ENCODE results near the gene C1R.

Gene C1R

GRCh38 chr12:7096006-7096932 is 4.0 kb upstream of the C1R start:
- DNase-seq = no peak

- no peak for DNase-seq
Observed at GRCh38 chr12:7093892-7094291, 1.6 kb upstream of the C1R start.

DNA sequence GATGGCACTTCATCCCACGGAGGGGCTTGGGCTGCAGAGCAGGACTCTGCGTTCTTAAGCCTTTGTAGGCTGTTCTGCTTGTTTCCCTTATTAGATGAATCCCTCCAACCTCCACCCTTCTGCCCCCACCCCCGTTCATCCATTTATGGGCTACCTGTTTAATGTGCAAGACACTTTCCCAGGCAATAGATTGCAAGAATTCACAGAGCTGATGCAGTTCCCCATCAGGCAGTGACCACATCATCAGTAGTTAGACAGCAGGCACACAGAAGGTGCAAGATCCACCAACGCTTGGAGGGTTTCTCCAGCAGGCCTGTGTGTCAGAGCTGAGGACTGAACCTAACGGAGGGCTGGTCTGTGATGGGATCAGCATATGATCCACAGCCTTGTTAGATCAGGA is 1.2 kb upstream of the C1R start:
- DNase-seq = no peak

GRCh38 chr12:7092986-7093460 is 778 bp upstream of the C1R start:
- no peak for DNase-seq

DNA sequence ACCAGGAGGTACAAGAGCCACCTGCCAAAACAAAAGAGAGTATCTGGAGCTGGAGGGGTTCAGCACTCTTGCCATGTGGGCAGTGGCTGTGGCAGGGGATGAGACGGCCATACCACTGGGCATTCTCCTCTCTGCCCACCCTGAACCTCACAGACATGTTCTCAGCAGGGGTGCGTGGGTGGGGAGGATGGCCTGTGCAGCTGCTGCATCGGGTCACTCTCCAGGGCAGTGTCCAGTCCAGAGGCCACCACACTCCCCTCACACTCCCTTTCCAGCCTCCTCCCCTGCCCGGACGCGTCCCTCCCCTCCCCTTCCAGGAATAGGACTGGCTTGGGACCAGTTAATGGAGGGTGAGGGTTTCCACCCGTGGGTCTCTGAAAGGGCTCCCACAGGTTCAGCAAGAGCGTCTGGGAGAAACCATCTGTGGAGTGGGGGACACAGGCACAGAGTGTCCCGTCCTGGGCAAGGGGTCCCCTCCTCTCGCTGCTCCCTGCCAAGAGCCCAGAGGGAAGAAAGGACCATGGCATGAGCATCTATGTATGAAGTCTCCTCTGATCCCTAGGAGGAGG is 501 bp downstream of the C1R start:
- DNase-seq = no peak

DNA sequence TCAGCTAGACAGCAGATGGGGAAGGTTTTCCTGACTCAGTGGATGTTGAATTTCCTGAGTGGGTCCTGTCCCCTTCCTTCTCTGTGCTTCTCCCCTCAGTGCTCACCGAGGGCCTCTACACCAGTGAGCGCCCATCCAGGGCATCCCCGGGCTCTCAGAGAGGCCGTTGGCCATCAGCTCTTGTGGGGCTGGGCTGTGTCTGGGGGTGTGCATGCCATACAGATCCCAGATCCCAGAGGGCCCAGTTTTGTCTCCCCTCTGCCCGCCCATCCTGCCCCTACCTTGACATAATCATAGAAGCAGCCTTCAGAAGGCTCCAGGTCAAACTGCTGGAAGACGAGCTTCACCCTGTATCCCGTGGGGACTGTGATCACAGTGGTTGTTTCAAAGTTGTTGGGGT is 1.1 kb downstream of the C1R start:
- no peak for DNase-seq

DNA sequence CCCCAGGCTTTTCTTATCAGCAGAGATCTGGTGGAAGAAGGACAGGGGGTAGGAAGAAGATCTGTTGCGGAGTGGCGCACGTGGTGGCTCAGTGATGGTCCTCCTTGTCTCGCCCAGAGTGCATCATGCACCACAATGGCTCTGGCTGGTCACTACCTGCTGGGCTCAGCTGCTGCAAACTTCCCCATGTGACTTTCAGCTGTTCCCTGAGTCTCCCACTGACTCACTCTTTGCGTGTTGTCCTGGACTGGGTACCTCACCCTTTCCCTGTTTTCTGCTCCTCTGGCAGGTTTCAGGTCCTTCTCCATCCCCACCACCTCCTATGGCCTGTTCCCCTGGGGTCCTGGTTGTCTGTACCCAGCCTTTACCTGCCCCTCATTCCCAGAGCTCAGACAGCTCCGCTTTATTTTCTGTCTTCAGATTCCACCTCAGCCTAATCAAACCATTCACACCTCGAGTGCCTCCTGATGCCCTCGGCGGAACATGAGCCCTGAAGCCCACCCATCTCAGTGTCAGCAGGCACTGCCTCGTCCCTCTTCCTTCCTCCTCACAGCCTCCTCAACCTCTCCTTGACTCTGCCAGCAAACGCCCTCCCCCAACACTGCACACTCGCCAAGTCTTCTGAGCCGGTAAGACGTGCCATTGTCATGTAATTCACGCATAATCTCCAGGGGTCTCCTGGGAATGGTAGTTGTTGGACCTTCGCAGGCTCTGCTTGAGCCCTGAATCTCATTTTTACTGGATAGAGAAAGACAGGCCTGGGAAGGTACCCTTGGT is 1.8 kb downstream of the C1R start:
- no peak for DNase-seq

GRCh38 chr12:7089196-7089871 is 2.9 kb downstream of the C1R start:
- no peak for DNase-seq

DNA sequence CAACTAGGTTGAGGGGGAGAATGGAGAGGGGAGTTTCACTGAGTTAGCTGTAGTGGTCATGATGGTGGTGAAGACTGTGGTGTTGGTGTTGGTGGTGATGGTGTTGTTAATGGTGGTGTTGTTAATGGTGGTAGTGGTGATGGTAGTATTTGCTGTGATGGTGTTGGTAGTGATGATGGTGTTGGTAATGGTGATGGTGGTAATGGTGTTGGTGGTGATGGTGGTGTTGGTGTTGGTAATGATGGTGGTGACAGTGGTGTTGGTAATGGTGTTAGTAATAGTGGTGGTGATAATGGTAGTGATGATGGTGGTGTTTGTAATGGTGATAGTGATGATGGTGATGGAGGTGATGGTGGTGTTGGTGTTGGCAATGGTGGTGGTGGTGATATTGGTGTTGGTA is 9.1 kb downstream of the C1R start:
- DNase-seq = no peak

DNA sequence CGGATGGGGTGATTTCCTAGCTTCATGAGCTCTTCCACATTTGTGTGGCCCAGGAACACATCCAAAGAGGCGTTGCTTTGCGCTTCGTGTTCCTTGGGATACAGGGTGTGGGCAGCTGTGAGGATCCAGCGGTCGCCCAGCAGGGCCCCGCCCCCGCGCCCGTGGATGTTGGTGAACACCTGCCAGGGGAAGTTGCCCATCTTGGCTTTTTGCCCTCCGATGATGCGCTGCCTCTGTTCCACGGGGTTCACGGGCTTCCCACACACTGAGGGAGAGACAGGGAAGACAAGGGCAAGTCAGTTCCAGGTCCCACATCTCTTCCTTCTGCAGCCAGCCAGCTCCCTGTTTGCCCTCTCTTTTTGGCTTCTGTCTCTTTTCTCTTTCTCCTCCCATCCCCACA is 11.2 kb downstream of the C1R start:
- no peak for DNase-seq

DNA sequence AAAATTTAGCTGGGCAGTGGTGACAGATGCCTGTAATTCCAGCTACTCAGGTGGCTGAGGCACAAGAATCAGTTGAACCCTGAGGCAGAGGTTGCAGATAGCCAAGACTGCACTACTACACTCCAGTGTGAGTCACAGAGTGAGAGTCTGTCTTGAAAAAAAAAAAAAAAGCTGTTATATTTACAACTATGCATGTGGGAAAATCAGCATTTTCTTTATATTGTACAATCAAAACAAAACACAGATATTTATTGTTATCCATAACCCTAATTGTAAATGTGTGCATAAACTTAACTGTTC is 12.5 kb downstream of the C1R start:
- DNase-seq = no peak

GRCh38 chr12:7078163-7078562 is 14.1 kb downstream of the C1R start:
- DNase-seq = no peak

DNA sequence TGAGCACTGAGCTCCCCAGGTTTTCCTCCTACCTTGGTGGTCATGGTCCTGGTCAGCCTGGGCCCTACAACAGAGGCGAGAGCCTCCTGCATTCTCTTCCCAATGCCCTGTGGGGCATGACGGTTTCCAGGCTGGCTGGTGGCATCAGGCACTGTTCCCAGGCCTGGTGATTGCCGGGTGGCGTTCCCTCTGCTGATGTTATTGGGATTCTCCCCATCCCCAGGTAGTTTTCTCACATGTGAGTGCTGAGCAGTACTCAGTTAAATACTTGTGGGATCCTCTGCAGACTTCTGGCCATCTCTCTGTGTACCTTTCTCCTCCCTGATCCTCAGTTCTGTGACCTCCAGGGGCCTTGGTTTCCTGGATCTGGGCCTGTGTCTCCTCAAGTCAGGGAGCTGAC is 15.8 kb downstream of the C1R start:
- no peak for DNase-seq

DNA sequence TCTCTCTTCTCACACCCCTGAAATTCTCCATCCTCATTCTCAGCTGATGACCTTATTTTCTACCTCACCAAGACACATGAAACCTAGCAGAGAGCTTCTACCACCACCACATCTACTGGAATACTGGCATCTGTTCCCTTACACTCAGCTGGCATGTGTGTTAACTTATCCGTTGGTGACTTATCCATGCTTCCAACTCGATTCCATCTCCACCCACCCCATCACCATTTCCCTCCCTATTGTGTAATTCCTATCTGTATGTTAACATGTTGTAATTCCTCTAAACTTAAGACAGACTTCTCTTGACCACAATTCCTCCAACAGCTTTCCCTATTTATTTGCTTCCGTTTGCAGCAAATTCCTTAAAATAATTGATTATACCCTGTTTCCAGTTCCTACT is 16.3 kb downstream of the C1R start:
- no peak for DNase-seq

- no peak for DNase-seq
Observed at GRCh38 chr12:7075518-7075917, 16.7 kb downstream of the C1R start.

- DNase-seq = no peak
Observed at GRCh38 chr12:7073946-7074345, 18.3 kb downstream of the C1R start.

DNA sequence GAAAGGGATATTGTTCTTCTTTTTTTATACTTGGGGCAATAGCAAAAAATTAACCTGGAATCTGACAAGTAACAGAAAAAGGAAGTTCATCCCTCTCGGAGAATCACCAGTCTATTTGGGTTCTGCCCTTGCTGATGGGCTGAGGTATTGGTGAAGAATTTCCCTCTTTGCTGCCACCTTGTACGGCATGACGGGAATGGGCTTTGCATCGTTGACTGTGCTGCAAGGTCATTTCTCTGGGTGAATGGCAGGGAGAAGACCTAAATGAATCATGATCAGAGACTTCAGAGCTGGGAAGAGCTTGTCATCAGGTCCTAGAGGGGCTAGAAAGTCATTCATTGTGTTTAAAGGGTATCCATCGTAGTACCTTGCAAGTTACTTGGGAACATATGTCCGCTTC is 19.7 kb downstream of the C1R start:
- no peak for DNase-seq

- DNase-seq = no peak
Observed at GRCh38 chr12:7072035-7072434, 20.2 kb downstream of the C1R start.

DNA sequence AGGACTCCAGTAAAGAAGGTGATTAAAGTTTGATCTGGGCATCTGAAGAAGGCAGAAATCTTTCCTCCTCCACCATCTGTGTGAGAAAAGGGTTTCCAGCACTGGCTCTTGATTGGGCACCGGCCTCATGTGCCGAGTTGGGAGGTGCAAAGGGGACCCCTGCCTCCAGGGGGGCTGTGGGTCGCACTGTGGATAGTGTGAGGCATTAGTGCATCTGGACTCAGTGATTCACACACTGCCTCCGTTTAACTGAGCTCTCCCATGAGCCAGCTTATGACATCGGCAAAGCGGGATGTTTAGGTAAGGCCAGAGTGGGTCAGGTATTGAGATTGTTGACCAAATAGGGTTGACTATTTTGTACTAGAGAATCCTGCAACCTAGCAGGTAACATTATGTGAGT is 22.9 kb downstream of the C1R start:
- DNase-seq = no peak

DNA sequence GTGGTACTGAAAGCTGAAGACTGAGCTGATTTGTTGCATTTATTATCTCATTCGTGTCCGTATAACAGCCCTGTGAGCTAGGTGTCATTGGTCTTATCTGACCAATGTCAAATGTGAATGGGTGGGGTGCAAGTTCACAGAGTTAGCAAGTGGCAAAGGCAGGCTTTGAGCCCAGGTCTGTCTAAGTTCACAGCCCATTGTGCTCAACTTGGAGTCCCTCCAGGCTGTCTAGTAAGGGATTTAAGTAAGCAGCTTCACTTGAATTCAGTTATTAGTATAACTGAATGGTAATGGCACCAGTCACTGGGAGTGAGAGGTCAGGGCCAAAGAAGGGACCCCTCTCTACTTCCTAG is 23.3 kb downstream of the C1R start:
- DNase-seq = no peak

- no peak for DNase-seq
Observed at GRCh38 chr12:7068240-7068993, 23.8 kb downstream of the C1R start.

DNA sequence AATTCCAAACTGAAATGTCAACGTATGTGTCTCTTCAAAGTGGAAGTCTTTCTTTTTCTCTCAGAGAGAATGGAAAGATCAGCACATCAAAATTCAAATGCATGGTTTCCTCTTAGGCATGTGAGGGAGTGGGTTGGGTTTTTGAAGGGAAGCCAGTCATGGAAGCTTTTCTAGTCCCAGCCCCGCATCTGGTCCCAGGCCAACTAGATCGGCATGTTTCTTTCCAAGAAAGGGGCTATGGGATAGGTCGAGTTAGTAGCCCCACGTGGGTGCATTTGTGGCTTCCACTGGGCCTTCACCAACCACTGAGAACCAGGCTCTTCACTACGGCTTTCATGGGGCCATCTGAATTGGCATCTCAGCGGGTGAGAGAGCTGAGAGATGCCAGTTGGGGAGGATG is 25.1 kb downstream of the C1R start:
- no peak for DNase-seq

DNA sequence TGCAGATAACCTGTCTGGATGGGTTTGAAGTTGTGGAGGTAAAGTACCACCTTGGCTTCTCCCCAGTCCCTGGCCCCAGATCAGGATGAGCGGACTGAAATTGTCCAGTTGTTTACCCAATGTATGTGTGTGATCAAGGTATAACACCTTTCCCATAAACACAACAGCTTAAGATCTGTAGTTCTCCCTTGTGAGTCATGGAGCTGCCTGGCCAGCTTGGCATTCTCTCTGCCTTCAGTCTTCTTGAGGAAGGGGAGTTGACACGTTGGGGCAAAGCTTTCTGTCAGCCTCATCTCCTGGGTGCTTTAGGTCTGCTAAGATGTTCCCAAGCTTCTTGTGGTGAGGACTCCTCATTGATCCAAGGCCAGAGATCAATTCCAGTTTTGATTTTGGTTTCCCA is 25.6 kb downstream of the C1R start:
- DNase-seq = no peak
